ENCODE results near the gene LCORL.
"Not testable (repeated sequence)": the region's sequence is repeated elsewhere in the genome, so short reads cannot be mapped to it uniquely, and the experiment has no call there.

The LCORL gene

GRCh38 chr4:17884511-17884910 lies 137.0 kb downstream of the LCORL start:
- Mint-ChIP-seq H3K4me3 (no peak overlapping the region), H3K4me1 (ENCODE audit: low read depth) (no peaks in the 10 kb centered on the region), H3K27me3 (no peaks in the 10 kb centered on the region), H3K36me3 (ENCODE audit: low read depth) (peaks cover 23% of the 10 kb centered on the region), H3K27ac (no peak overlapping the region), H3K9me3 (no peaks in the 10 kb centered on the region)
- intact Hi-C loops (cut with micrococcal nuclease): no loop called here

DNA sequence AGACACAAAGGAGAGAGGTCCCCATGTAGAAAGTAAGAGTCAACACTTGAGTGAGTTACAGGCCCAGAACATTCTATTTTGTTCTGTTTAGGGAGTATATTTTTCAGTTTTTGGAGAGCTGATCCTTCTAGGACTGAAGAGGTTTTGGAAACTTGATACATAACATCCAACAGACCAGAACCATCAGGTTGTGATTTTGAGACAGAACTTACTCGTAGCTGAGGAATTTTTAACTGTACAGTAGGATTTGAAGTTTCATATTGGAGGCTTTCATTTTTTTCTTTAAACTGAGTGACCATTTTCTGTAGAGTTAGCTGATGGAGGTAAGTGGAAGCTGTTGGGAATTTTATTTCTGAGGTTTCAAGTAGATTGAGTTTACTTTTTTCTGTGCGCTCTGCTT lies 137.5 kb downstream of the LCORL start:
- Mint-ChIP-seq H3K9me3 (no peaks in the 10 kb centered on the region), H3K27me3 (no peaks in the 10 kb centered on the region), H3K4me3 (no peak overlapping the region), H3K27ac (no peak overlapping the region), H3K4me1 (ENCODE audit: low read depth) (no peaks in the 10 kb centered on the region), H3K36me3 (ENCODE audit: low read depth) (peaks cover 23% of the 10 kb centered on the region)
- intact Hi-C loops (cut with micrococcal nuclease): no loop called here

GRCh38 chr4:17877661-17878060 lies 143.9 kb downstream of the LCORL start:
- Mint-ChIP-seq H3K9me3 (no peaks in the 10 kb centered on the region), H3K4me3 (no peak overlapping the region), H3K27me3 (no peaks in the 10 kb centered on the region), H3K27ac (no peak overlapping the region), H3K36me3 (ENCODE audit: low read depth) (peaks cover 9% of the 10 kb centered on the region), H3K4me1 (ENCODE audit: low read depth) (no peaks in the 10 kb centered on the region)
- intact Hi-C loops (cut with micrococcal nuclease): no loop called here

DNA sequence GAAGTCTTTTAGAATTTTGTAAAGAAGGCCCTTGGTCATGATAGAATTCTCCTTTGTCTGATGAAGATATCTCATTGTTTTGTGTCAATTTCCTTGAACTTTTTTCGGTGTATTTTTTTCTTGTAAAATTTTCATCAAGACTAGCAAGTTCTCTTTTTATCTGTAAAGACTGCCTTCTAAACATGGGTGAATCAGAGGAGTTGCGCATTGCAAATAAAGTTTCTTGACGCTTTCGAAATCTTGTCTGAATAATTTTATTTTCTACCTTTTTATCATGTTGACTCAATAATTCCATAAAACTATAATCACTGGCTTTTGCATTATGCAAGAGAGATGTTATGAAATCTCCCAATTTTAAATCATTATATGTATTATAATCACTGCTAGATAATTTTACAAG lies 144.6 kb downstream of the LCORL start:
- intact Hi-C loops (cut with micrococcal nuclease): no loop called here
- Mint-ChIP-seq H3K4me1 (ENCODE audit: low read depth) (no peaks in the 10 kb centered on the region), H3K36me3 (ENCODE audit: low read depth) (peaks cover 9% of the 10 kb centered on the region), H3K9me3 (no peaks in the 10 kb centered on the region), H3K27me3 (no peaks in the 10 kb centered on the region), H3K27ac (no peak overlapping the region), H3K4me3 (no peak overlapping the region)

GRCh38 chr4:17875402-17876070 lies 146.0 kb downstream of the LCORL start:
- H3K9me3 Mint-ChIP-seq: no peaks in the 10 kb centered on the region
- H3K27me3 Mint-ChIP-seq: no peaks in the 10 kb centered on the region
- no peak overlapping the region for H3K4me3 Mint-ChIP-seq
- H3K4me1 Mint-ChIP-seq (ENCODE audit: low read depth): no peaks in the 10 kb centered on the region
- H3K36me3 Mint-ChIP-seq (ENCODE audit: low read depth): peaks cover 9% of the 10 kb centered on the region
- intact Hi-C loops (cut with micrococcal nuclease): no loop called here
- H3K27ac Mint-ChIP-seq: no peak overlapping the region

GRCh38 chr4:17869327-17869726 lies 152.2 kb downstream of the LCORL start:
- intact Hi-C loops (cut with micrococcal nuclease): no loop called here
- no peak overlapping the region for H3K4me3 Mint-ChIP-seq
- H3K27ac Mint-ChIP-seq: no peak overlapping the region
- H3K36me3 Mint-ChIP-seq (ENCODE audit: low read depth): peaks cover 2% of the 10 kb centered on the region
- H3K9me3 Mint-ChIP-seq: no peaks in the 10 kb centered on the region
- no peaks in the 10 kb centered on the region for H3K27me3 Mint-ChIP-seq
- H3K4me1 Mint-ChIP-seq (ENCODE audit: low read depth): no peaks in the 10 kb centered on the region

DNA sequence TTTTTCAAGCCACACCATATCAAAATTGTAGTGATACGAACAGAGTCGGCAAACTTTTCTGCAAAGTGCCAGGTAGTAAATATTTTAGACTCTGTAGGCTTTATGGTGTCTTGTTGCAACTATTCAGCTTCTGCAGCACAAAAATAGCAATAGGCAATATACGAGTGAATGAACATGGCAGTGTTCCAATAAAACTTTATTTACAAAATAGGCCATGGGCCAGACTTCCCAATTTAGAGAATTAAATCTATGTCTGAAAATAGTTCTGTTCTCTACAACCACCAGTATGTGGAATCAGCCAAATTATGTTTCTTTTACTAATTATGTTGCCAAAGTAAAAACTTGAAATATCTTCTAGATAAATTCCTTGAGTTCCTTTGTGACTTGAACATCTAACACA lies 154.3 kb downstream of the LCORL start:
- Mint-ChIP-seq H3K36me3 (ENCODE audit: low read depth) (peaks cover 23% of the 10 kb centered on the region), H3K4me3 (no peak overlapping the region), H3K27me3 (no peaks in the 10 kb centered on the region), H3K27ac (no peak overlapping the region), H3K4me1 (ENCODE audit: low read depth) (no peaks in the 10 kb centered on the region), H3K9me3 (peaks cover 9% of the 10 kb centered on the region)
- intact Hi-C loops (cut with micrococcal nuclease): no loop called here

DNA sequence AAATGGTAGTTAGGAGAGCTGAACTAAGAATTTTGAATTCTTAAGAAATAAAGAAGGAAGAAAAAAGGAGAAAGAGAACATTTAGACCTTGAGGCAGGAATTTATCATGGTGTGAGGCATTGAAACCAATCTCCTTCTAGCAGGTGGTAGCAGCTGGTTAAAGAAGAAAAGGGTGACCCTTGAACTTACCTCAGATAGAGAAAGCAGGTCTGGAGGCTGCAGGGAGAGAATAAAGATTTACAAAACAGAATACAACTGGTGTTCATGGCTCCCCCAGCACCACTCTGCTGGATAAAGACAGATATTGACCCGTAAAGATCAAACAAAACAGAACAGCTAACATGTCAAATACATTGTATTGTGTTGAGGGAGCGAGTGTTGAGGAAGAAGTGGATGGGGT lies 154.7 kb downstream of the LCORL start:
- peaks cover 14% of the 10 kb centered on the region for H3K9me3 Mint-ChIP-seq
- no peak overlapping the region for H3K27ac Mint-ChIP-seq
- intact Hi-C loops (cut with micrococcal nuclease): no loop called here
- no peak overlapping the region for H3K4me3 Mint-ChIP-seq
- H3K36me3 Mint-ChIP-seq (ENCODE audit: low read depth): peaks cover 28% of the 10 kb centered on the region
- no peaks in the 10 kb centered on the region for H3K4me1 Mint-ChIP-seq (ENCODE audit: low read depth)
- H3K27me3 Mint-ChIP-seq: no peaks in the 10 kb centered on the region

GRCh38 chr4:17865866-17866363 lies 155.6 kb downstream of the LCORL start:
- Mint-ChIP-seq H3K27me3 (no peaks in the 10 kb centered on the region), H3K36me3 (ENCODE audit: low read depth) (peaks cover 35% of the 10 kb centered on the region), H3K9me3 (peaks cover 19% of the 10 kb centered on the region), H3K4me1 (ENCODE audit: low read depth) (no peaks in the 10 kb centered on the region), H3K4me3 (no peak overlapping the region), H3K27ac (no peak overlapping the region)
- intact Hi-C loops (cut with micrococcal nuclease): no loop called here

- H3K4me3 Mint-ChIP-seq; H3K27me3 Mint-ChIP-seq; intact Hi-C loops (cut with micrococcal nuclease); H3K4me1 Mint-ChIP-seq (ENCODE audit: low read depth); H3K27ac Mint-ChIP-seq: not testable (repeated sequence)
- Mint-ChIP-seq H3K36me3 (ENCODE audit: low read depth) (peaks cover 42% of the 10 kb centered on the region), H3K9me3 (peaks cover 19% of the 10 kb centered on the region)
Observed at GRCh38 chr4:17861906-17862305, 159.6 kb downstream of the LCORL start.

DNA sequence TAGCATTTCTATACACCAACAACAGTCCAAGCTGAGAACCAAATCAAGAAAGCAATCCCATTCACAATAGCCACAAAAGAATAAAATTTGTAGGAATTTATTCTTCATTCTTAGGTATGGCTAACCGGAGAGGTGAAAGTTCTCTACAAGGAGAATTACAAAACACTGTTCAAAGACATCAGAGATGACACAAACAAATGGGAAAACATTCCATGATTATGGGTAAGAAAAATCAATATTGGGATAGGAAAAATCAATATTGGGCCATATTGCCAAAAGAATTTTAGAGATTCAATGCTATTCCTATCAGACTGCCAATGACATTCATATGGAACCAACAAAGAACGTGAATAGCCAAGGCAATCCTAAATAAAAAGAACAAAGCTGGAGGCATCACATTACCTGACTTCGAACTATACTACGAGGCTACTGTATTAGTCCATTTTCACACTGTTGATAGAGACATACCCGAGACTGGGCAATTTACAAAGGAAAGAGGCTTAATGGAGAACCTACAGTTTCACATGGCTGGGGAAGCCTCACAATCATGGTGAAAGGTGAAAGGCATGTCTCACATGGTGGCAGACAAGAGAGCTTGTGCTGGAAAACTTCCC lies 161.7 kb downstream of the LCORL start:
- intact Hi-C loops (cut with micrococcal nuclease): no loop called here
- Mint-ChIP-seq H3K4me1 (ENCODE audit: low read depth) (no peaks in the 10 kb centered on the region), H3K4me3 (no peak overlapping the region), H3K9me3 (peaks cover 19% of the 10 kb centered on the region), H3K36me3 (ENCODE audit: low read depth) (peaks cover 42% of the 10 kb centered on the region), H3K27ac (no peak overlapping the region), H3K27me3 (no peaks in the 10 kb centered on the region)

GRCh38 chr4:17854036-17854435 lies 167.5 kb downstream of the LCORL start:
- intact Hi-C loops (cut with micrococcal nuclease): no loop called here
- H3K36me3 Mint-ChIP-seq (ENCODE audit: low read depth): peaks cover 7% of the 10 kb centered on the region
- H3K27ac Mint-ChIP-seq: no peak overlapping the region
- H3K27me3 Mint-ChIP-seq: no peaks in the 10 kb centered on the region
- no peaks in the 10 kb centered on the region for H3K4me1 Mint-ChIP-seq (ENCODE audit: low read depth)
- H3K4me3 Mint-ChIP-seq: no peak overlapping the region
- H3K9me3 Mint-ChIP-seq: no peaks in the 10 kb centered on the region

- Mint-ChIP-seq H3K4me1 (ENCODE audit: low read depth) (no peaks in the 10 kb centered on the region), H3K4me3 (no peak overlapping the region), H3K9me3 (no peaks in the 10 kb centered on the region), H3K27me3 (no peaks in the 10 kb centered on the region), H3K27ac (no peak overlapping the region), H3K36me3 (ENCODE audit: low read depth) (no peaks in the 10 kb centered on the region)
- intact Hi-C loops (cut with micrococcal nuclease): no loop called here
Observed at GRCh38 chr4:17851959-17852358, 169.6 kb downstream of the LCORL start.

DNA sequence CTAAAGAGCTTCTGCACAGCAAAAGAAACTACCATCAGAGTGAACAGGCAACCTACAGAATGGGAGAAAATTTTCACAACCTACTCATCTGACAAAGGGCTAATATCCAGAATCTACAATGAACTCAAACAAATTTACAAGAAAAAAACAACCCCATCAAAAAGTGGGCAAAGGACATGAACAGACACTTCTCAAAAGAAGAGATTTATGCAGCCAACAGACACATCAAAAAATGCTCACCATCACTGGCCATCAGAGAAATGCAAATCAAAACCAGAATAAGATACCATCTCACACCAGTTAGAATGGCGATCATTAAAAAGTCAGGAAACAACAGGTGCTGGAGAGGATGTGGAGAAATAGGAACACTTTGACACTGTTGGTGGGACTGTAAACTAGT lies 171.3 kb downstream of the LCORL start:
- H3K36me3 Mint-ChIP-seq (ENCODE audit: low read depth); H3K27me3 Mint-ChIP-seq; H3K27ac Mint-ChIP-seq; intact Hi-C loops (cut with micrococcal nuclease); H3K4me3 Mint-ChIP-seq; H3K4me1 Mint-ChIP-seq (ENCODE audit: low read depth); H3K9me3 Mint-ChIP-seq: not testable (repeated sequence)

DNA sequence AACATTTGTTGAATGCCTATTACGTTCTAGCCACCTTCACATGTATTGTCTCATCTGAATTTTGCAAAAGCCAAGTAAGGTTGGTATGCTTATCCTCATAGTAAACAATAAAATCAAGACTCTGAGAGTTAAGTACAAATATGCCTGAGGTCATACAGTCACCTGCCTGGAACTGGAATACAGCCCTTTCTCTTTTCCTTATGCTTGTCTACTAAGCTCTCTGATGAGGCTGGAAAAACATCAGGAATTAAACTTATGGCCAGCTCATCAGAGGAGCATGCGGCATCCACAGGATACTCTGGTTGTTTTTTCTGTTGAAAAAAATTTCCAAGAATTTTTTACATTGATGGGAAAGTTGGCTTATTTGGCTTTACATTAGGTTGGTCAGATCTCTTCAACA lies 175.3 kb downstream of the LCORL start:
- Mint-ChIP-seq H3K27ac (no peak overlapping the region), H3K4me1 (ENCODE audit: low read depth) (no peaks in the 10 kb centered on the region), H3K27me3 (no peaks in the 10 kb centered on the region), H3K36me3 (ENCODE audit: low read depth) (peaks cover 18% of the 10 kb centered on the region), H3K9me3 (no peaks in the 10 kb centered on the region), H3K4me3 (no peak overlapping the region)
- intact Hi-C loops (cut with micrococcal nuclease): no loop called here
